Upper lobe of left lung (tissue), 6 donors: ENCODE data around the gene DACT2. TPM values are rescaled to one million over a fixed set of nuclear protein-coding genes. Genes with fewer than 3 reads are reported as not detected.

Source experiments
- ATAC-seq, 2 donors: fragments of 200-7000 bp; cut with Tn5 transposase; one replicate each; pipeline ENCODE4 v1.9.1; 2022; ENCODE audit warnings: mild to moderate bottlenecking in 2 of 2, moderate library complexity in 2 of 2; ENCODE audit not compliant: low FRiP score in 2 of 2
- DNase-seq, 2 donors: peaks; one replicate each; pipeline ENCODE4 v3.0.0-alpha.2; 2019 to 2020
- H3K27ac ChIP-seq, 4 donors: fragments of 200-600 bp; sonication (generic); one replicate each; pipeline ENCODE4 v1.5.1; 2016 to 2019
- H3K27me3 ChIP-seq, 4 donors: fragments of 200-600 bp; sonication (generic); one replicate each; pipeline ENCODE4 v1.5.1; 2017 to 2019
- H3K36me3 ChIP-seq, 4 donors: fragments of 200-600 bp; sonication (generic); one replicate each; pipeline ENCODE4 v1.5.1; 2016 to 2019
- H3K4me1 ChIP-seq, 4 donors: fragments of 200-600 bp; sonication (generic); one replicate each; pipeline ENCODE4 v1.5.1; 2018 to 2019
- H3K4me3 ChIP-seq, 4 donors: fragments of 200-600 bp; sonication (generic); one replicate each; pipeline ENCODE4 v1.5.1; 2017 to 2019; ENCODE audit warnings: mild to moderate bottlenecking in 2 of 4, moderate library complexity in 1 of 4
- H3K9me3 ChIP-seq, 4 donors: fragments of 200-600 bp; sonication (generic); one replicate each; pipeline ENCODE4 v1.5.1; 2018 to 2019
- EP300 ChIP-seq, 4 donors: sonication (generic); formaldehyde crosslinking; IDR thresholded peaks; one replicate each; pipeline ENCODE4 v1.5.1; 2017; ENCODE audit warnings: antibody characterized with exemption in 4 of 4, control low read depth in 2 of 4
- POLR2A ChIP-seq, 4 donors: fragments of 450-650 bp; IDR thresholded peaks; one replicate each; pipeline ENCODE4 v1.5.1; 2016 to 2017; ENCODE audit warnings: antibody characterized with exemption in 4 of 4, mild to moderate bottlenecking in 2 of 4
- POLR2AphosphoS5 ChIP-seq, 2 donors: sonication (generic); formaldehyde crosslinking; IDR thresholded peaks; one replicate each; pipeline ENCODE4 v1.5.1; 2017; ENCODE audit warnings: antibody characterized with exemption in 2 of 2
- WGBS, 2 donors: methylation state at CpG; one replicate each; pipeline ENCODE4 v1.1.5; 2017 to 2018; 5-methylcytosine and 5-hydroxymethylcytosine counted together
- total RNA-seq, 6 donors: library from RNA; depleted of rRNA in 4 of 6; stranded (reverse); fragments of >200 nt in 4 of 6; gene quantifications; one replicate each; pipeline versions ENCODE4 v1.1.0 to v1.2.1, GENCODE V29; 2016 to 2021
- TF ChIP-seq, protein P1 (sequence below), 6 experiments: fragments of 450-650 bp in 4 of 6; fragments of 200-600 bp in 2 of 6; sonication (generic) in 2 of 6; IDR thresholded peaks; one replicate each; pipeline ENCODE4 v1.5.1; 2016 to 2019; ENCODE audit warnings: antibody characterized with exemption in 6 of 6
- donor health status: DM: no; HTN: no; CAD: no; lungs with moderate emphysema.
- donor health status: DM: no; HTN: yes; CAD: no; lungs with severe emphysema.

The DACT2 gene
- total RNA-seq, 6 donors from 2014 or later: 0.44 to 13.6 (median 3.2) TPM

DNA sequence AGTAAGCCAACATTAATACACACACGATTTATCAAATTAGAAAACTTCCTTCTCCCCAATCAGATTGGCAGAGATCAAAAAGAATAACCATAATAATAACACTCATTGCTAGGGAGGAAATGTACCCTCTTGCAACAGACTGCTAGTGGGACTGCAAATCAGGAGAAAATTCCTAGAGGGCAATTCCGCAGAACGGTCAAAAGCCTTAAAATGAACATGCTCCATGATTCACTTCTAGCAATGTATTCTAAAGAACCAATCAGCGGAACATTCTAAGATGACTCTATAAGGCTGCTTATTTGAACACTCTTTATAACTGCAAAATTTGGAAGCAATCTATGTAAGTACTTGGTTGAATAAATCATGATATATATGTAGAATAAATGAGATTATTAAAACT lies 8.5 kb upstream of the DACT2 start:
- H3K36me3 ChIP-seq: no peaks in the 10 kb centered on the region
- H3K27ac ChIP-seq: no peak overlapping the region
- 83 to 84% methylated on average over 4 of the region's 4 CpGs for WGBS, 2 donors
- no peak overlapping the region for H3K4me3 ChIP-seq
- no peaks in the 10 kb centered on the region for H3K9me3 ChIP-seq
- DNase-seq: no peak
- H3K27me3 ChIP-seq: no peaks in the 10 kb centered on the region
- no peak for ATAC-seq
- TF ChIP-seq, protein P1, sequence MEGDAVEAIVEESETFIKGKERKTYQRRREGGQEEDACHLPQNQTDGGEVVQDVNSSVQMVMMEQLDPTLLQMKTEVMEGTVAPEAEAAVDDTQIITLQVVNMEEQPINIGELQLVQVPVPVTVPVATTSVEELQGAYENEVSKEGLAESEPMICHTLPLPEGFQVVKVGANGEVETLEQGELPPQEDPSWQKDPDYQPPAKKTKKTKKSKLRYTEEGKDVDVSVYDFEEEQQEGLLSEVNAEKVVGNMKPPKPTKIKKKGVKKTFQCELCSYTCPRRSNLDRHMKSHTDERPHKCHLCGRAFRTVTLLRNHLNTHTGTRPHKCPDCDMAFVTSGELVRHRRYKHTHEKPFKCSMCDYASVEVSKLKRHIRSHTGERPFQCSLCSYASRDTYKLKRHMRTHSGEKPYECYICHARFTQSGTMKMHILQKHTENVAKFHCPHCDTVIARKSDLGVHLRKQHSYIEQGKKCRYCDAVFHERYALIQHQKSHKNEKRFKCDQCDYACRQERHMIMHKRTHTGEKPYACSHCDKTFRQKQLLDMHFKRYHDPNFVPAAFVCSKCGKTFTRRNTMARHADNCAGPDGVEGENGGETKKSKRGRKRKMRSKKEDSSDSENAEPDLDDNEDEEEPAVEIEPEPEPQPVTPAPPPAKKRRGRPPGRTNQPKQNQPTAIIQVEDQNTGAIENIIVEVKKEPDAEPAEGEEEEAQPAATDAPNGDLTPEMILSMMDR (IDR thresholded peaks at IDR 0.05): no peak
- TF ChIP-seq EP300 (IDR thresholded peaks at IDR 0.05): no peak
- TF ChIP-seq POLR2AphosphoS5 (IDR thresholded peaks at IDR 0.05): no peak
- TF ChIP-seq POLR2A (IDR thresholded peaks at IDR 0.05): no peak
- H3K4me1 ChIP-seq: no peaks in the 10 kb centered on the region

DNA sequence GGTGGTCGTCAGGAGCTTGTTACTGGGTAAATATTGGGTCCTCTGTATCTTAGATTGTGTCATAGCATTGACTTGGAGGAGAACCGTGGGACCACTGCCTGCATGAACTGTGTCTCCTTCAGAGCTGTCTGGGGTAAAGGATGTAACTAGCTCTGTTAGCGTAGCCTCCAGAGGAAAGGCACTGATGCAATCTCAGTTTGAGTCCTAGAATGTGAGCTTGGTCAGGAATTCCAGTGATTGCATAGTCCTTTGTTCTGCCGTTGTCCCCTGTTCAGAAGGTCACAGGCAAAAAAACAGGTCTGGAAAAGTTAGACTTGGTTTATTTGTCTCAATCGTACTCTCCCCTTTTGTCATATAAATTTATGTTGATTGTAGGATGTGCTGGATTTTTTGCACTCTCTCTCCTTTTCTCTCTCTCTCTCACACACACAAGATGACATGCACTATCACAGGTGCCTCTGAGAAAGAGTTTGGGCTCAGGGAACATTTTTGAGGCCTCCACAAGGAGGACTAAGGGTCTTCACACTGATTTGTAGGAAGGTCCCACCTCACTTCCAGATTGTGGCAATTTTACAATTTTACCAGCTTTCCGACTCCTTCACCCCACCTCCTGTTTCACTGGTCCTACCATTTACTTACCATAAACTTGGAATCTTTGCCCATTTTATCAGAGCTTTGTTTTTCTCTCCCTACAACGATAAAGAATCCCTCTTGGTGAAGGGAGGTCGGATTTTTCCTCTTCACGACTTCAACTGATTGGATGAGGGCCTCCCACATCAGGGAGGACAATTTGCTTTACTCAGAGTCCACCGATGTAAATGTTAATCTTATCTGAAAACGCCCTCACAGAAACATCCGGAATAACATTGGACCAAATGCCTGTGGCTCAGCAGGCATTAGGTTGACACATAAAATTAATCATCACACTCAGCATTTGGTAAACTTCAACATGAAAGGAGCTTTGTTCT lies 7.0 kb upstream of the DACT2 start:
- H3K4me3 ChIP-seq: no peak overlapping the region
- no peaks in the 10 kb centered on the region for H3K4me1 ChIP-seq
- no peaks in the 10 kb centered on the region for H3K36me3 ChIP-seq
- ATAC-seq: peak in 1 of 2 donors; percentile 90
- TF ChIP-seq POLR2A (IDR thresholded peaks at IDR 0.05) (no peak), EP300 (IDR thresholded peaks at IDR 0.05) (no peak), POLR2AphosphoS5 (IDR thresholded peaks at IDR 0.05) (no peak)
- TF ChIP-seq, protein P1 (IDR thresholded peaks at IDR 0.05): no peak
- DNase-seq: no peak
- no peaks in the 10 kb centered on the region for H3K9me3 ChIP-seq
- no peaks in the 10 kb centered on the region for H3K27me3 ChIP-seq
- WGBS, 2 donors: 34 to 44% methylated on average over 12 of the region's 12 CpGs
- peak overlapping the region in 2 of 4 donors; percentile 22 to 27 for H3K27ac ChIP-seq

DNA sequence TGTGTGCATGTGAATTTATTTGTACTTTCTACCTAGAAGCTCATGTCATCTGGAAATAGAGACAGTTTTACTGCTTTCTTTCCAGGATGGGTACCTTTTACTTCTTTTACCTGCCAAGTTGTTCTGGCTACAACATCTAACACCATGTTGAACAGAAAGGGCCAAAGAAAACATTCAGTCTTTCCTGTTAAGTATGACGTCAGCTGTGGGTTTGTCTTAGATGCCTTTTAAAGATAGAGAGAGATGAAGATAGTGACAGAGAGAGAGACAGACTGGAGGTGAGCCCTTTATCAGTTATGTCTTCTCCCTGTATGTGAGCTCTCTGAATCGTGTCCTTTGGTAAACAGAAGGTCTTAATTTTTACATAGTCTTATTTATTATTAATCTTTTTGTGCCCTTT lies 3.4 kb upstream of the DACT2 start:
- Histone ChIP-seq H3K4me1 (peaks cover 0 to 18% (median 8%) of the 10 kb centered on the region in 4 donors), H3K36me3 (no peaks in the 10 kb centered on the region)
- no peak for DNase-seq

DNA sequence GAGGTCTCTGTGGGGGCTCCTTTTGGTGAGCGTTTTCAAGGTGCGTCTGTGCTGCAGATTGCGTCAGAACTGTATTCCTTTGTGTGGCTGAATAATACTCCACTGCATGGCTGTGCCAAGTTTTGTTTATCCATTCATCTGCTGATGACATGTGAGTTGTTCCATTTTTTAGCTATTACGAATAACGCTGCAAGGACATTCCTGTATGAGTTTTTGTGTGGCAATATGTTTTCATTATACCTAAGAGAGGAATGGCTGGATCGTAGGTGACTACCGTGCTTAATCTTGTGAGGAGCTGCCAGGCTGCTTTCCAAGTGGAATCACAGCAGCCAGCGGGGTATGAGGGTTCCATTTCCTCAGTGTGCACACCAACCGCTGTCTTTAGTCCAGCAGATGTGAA lies 1.1 kb upstream of the DACT2 start:
- H3K27me3 ChIP-seq: peaks cover 0 to 10% (median 5%) of the 10 kb centered on the region in 4 donors
- H3K27ac ChIP-seq: no peak overlapping the region
- H3K36me3 ChIP-seq: no peaks in the 10 kb centered on the region
- H3K4me3 ChIP-seq: peak overlapping the region in 1 of 4 donors; percentile 57
- peak in 1 of 2 donors; percentile 61 for ATAC-seq
- H3K4me1 ChIP-seq: peaks cover under 1 to 18% (median 8%) of the 10 kb centered on the region in 4 donors
- DNase-seq: no peak
- 69 to 77% methylated on average over 9 of the region's 9 CpGs for WGBS, 2 donors
- no peaks in the 10 kb centered on the region for H3K9me3 ChIP-seq
- TF ChIP-seq, protein P1 (IDR thresholded peaks at IDR 0.05): no peak
- TF ChIP-seq POLR2AphosphoS5 (IDR thresholded peaks at IDR 0.05) (no peak), EP300 (IDR thresholded peaks at IDR 0.05) (no peak), POLR2A (IDR thresholded peaks at IDR 0.05) (no peak)

More for the DNA sequence above, 3.4 kb upstream of the DACT2 start:
- TF ChIP-seq EP300 (IDR thresholded peaks at IDR 0.05): no peak
- TF ChIP-seq, protein P1 (IDR thresholded peaks at IDR 0.05): no peak
- no peak for TF ChIP-seq POLR2AphosphoS5 (IDR thresholded peaks at IDR 0.05)
- TF ChIP-seq POLR2A (IDR thresholded peaks at IDR 0.05): no peak
- no peak overlapping the region for H3K4me3 ChIP-seq
- peaks cover 0 to 10% (median 5%) of the 10 kb centered on the region in 4 donors for H3K27me3 ChIP-seq
- H3K9me3 ChIP-seq: no peaks in the 10 kb centered on the region
- no peak overlapping the region for H3K27ac ChIP-seq
- 38 to 40% methylated on average over 2 of the region's 2 CpGs for WGBS, 2 donors
- ATAC-seq: no peak
